ENCODE measurements around the gene ANP32E. TPM values are rescaled to one million over a fixed set of nuclear protein-coding genes. Genes with fewer than 3 reads are reported as not detected.
A peak's percentile ranks its signal among the peaks of the same experiment; 100 is the strongest.
"Not testable (repeated sequence)": the region's sequence is repeated elsewhere in the genome, so short reads cannot be mapped to it uniquely, and the experiment has no call there.

The ANP32E gene
- total RNA-seq, 4 donors from 2014 or later, result 8.7 to 20.2 (median 13.8) TPM

DNA sequence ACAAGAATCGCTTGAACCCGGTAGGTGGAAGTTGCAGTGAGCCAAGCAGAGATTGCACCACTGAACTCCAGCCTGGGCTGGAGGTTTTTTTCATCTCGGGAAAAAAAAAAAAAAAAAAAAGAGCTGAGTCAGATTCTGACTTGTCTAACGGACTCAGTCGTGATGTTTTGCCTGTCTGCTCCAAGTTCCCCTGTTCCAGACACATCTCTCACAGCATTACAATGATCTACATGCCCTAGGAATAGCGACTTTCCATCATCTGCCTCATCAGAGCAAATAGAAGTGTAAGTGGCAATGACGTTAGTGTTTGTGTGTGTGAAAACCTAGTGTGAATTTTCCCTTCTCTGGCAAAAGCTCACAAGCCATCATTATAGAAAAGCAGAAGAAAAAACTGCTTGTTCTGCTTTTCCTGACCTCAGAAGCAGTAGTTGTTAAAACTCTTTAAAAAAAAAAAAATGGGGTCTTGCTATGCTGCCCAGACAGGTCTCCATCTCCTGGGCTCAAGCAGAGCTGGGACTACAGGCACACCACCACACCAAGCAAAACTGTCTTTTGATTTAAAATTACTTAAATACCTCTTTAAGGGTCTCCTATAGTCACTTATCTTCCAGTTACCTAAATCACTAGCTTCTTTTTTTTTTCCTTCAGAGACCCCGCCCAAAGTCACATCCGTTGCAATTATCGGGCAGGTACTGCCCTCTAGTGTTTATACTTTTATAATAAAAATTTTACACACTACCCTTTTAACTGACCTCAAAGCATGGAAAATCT is 48.9 kb downstream of the ANP32E start:
- DNase-seq (ENCODE audit: low spot score) (no peak), ATAC-seq (ENCODE audit: low FRiP score) (peak; percentile 46)
- TF ChIP-seq, protein P1, sequence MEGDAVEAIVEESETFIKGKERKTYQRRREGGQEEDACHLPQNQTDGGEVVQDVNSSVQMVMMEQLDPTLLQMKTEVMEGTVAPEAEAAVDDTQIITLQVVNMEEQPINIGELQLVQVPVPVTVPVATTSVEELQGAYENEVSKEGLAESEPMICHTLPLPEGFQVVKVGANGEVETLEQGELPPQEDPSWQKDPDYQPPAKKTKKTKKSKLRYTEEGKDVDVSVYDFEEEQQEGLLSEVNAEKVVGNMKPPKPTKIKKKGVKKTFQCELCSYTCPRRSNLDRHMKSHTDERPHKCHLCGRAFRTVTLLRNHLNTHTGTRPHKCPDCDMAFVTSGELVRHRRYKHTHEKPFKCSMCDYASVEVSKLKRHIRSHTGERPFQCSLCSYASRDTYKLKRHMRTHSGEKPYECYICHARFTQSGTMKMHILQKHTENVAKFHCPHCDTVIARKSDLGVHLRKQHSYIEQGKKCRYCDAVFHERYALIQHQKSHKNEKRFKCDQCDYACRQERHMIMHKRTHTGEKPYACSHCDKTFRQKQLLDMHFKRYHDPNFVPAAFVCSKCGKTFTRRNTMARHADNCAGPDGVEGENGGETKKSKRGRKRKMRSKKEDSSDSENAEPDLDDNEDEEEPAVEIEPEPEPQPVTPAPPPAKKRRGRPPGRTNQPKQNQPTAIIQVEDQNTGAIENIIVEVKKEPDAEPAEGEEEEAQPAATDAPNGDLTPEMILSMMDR (IDR thresholded peaks at IDR 0.05), result peak in 1 of 3 donors; percentile 3

DNA sequence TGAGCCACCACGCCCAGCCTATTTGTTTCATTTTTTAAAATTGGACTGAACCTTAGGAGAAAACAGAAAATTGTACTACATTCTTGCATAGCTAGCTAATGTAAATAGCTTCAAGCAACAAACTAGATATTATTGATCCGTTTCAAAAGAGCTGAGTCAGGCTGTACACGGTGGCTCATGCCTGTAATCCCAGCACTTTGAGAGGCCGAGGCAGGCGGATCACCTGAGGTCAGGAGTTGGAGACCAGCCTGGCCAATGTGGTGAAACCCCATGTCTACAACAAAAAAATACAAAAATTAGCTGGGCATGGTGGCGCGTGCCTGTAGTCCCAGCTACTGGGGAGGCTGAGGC is 49.5 kb downstream of the ANP32E start:
- ATAC-seq (ENCODE audit: low FRiP score); DNase-seq (ENCODE audit: low spot score): not testable (repeated sequence)

DNA sequence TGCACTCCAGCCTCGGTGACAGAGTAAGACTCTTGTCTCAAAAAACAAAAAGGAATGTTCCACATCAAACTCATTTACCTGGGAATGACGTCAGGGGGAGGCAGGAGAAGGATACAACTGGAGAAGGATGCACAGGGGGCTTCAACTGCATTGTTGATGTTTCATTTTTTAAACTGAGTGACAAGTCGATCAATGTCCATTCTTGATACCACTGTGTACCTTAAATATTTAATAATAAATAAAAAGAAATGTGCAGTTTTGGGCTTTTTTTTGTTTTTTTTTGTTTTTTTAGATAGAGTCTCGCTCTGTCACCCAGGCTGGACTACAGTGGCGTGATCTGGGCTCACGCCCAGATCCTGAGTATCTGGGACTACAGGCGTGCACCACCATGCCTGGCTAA is 50.4 kb downstream of the ANP32E start:
- DNase-seq (ENCODE audit: low spot score), result no peak
- TF ChIP-seq, protein P1 (IDR thresholded peaks at IDR 0.05), result no peak
- no peak for ATAC-seq (ENCODE audit: low FRiP score)

DNA sequence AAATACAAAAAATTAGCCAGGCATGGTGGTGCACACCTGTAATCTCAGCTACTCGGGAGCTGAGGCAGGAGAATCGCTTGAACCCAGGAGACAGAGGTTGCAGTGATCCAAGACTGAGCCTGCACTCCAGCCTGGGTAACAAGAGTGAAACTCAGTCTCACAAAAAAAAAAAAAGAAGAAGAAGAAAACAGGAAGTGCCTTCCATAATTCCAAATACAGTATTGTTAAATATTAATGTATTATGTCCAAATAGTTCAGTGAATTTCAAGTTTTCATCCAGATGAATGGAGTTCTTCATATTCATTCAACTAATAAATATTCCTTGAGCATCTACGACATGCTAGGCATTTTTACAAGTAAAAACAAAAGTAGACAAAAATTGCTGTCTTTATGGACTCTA is 52.9 kb downstream of the ANP32E start:
- no peak for DNase-seq (ENCODE audit: low spot score)
- TF ChIP-seq, protein P1 (IDR thresholded peaks at IDR 0.05), result no peak
- no peak for ATAC-seq (ENCODE audit: low FRiP score)

DNA sequence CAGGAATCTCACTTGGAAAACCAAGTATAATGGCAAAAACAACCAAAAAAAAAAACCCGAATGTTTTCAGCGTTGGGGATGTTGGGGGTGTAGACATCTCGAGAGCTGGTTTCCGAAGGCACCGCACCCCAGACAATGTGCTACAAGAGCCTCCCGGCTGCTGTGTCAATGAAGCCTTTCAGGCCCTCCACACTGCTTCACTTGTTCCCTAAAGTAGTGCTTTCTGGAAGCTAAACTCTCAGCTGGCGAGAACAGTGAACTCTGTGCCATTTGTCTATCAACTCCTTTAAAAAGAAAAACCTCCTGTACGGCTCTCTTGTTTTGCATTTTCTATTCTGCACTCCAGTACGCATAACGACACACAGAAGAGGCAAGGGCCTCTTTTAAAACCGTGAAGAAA is 53.7 kb downstream of the ANP32E start:
- DNase-seq (ENCODE audit: low spot score) (no peak), ATAC-seq (ENCODE audit: low FRiP score) (no peak)
- TF ChIP-seq, protein P1 (IDR thresholded peaks at IDR 0.05), result no peak

DNA sequence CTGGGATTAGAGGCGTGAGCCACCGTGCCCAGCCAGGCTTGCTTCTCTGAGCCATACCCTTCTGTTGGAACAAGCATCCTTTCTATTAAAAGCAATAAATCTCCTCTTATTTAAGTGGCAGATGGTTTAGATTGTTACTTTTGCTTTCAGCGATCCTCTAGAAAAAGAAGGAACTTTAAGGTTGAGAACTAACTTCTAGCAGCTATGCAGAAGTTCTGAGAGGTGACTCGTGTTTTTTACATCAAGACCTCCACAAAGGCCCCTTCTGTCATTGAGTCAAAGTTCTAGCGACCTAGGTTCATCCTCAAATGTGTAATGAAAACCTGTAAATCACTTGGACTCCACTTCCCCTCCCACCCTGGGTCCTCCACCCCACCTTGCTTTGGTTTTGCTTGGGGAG is 55.4 kb downstream of the ANP32E start:
- TF ChIP-seq, protein P1 (IDR thresholded peaks at IDR 0.05), result no peak
- DNase-seq (ENCODE audit: low spot score), result no peak
- ATAC-seq (ENCODE audit: low FRiP score), result no peak

DNA sequence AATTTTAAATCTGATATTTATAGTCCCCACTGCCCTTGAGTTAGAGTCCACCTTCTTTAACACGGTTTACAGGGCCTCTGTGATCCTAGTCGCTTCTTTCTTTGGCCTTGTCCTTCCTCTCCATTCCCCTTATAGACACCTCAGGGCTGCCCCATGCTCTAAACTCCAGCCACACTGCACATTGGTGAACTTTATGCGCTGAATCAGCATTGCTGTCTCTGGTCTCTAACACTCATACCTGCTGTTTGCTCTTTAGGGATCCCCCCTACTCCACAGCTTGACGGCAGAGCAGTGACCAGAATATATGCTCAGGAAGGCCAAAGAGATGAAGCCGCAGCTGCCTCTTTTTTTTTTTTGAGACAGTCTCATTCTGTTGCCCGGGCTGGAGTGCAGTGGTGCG is 56.0 kb downstream of the ANP32E start:
- no peak for DNase-seq (ENCODE audit: low spot score)
- TF ChIP-seq, protein P1 (IDR thresholded peaks at IDR 0.05), result no peak
- ATAC-seq (ENCODE audit: low FRiP score), result no peak
